HepG2 (cell line): ENCODE data around the gene ZNF606. TPM values are rescaled to one million over a fixed set of nuclear protein-coding genes. Genes with fewer than 3 reads are reported as not detected.

ENCODE experiments used
- FOXA3 ChIP-seq: IDR thresholded peaks from 2 replicates; pipeline ENCODE4 v1.6.1; 2016; ENCODE audit warnings: missing genetic modification reagents, missing compliant biosample characterization
- GATAD2A ChIP-seq: IDR thresholded peaks from 2 replicates; pipeline ENCODE4 v1.6.1; 2016
- GMEB2 ChIP-seq: IDR thresholded peaks from 2 replicates; pipeline ENCODE4 v1.6.1; 2016; ENCODE audit warnings: missing biosample characterization, missing genetic modification reagents, low read depth
- LCORL ChIP-seq, 2 experiments: fragments of 450-650 bp in 1 of 2; sonication (generic) in 1 of 2; formaldehyde crosslinking in 1 of 2; IDR thresholded peaks; 2 replicates each; pipeline versions ENCODE4 v1.5.0 to v1.6.1; 2017 to 2020; ENCODE audit warnings: antibody characterized with exemption in 1 of 2, missing genetic modification reagents in 1 of 2
- NAIF1 ChIP-seq: sonication (generic); formaldehyde crosslinking; IDR thresholded peaks from 2 replicates; pipeline ENCODE4 v1.5.0; 2020; ENCODE audit warnings: mild to moderate bottlenecking, missing genetic modification reagents, borderline replicate concordance
- NCOA2 ChIP-seq: sonication (generic); formaldehyde crosslinking; IDR thresholded peaks from 2 replicates; pipeline ENCODE4 v1.8.0; 2022; ENCODE audit warnings: inconsistent platforms
- NFATC3 ChIP-seq: sonication (generic); formaldehyde crosslinking; IDR thresholded peaks from 2 replicates; pipeline ENCODE4 v1.5.1; 2020; ENCODE audit warnings: mild to moderate bottlenecking, missing genetic modification reagents
- NR2C2 ChIP-seq: sonication (generic); formaldehyde crosslinking; IDR thresholded peaks from 2 replicates; pipeline ENCODE4 v1.4.0; 2020; ENCODE audit warnings: missing genetic modification reagents, mild to moderate bottlenecking, moderate library complexity, borderline replicate concordance
- SCMH1 ChIP-seq: sonication (generic); formaldehyde crosslinking; IDR thresholded peaks from 2 replicates; pipeline ENCODE4 v1.9.0; 2021; ENCODE audit warnings: missing genetic modification reagents, mild to moderate bottlenecking, borderline replicate concordance
- SIN3B ChIP-seq: fragments of 150-350 bp; IDR thresholded peaks from 2 replicates; pipeline ENCODE4 v1.6.1; 2014; ENCODE audit warnings: low read length
- SMAD1 ChIP-seq: sonication (generic); formaldehyde crosslinking; IDR thresholded peaks from 2 replicates; pipeline ENCODE4 v1.4.0; 2020; ENCODE audit warnings: missing genetic modification reagents, low read depth, mild to moderate bottlenecking, borderline replicate concordance
- TBP ChIP-seq: sonication (generic); formaldehyde crosslinking; IDR thresholded peaks from 2 replicates; pipeline ENCODE4 v1.5.0; 2020; ENCODE audit warnings: missing genetic modification reagents
- THRA ChIP-seq: sonication (generic); formaldehyde crosslinking; IDR thresholded peaks from 2 replicates; pipeline ENCODE4 v1.4.0; 2020; ENCODE audit warnings: missing genetic modification reagents, borderline replicate concordance
- TP53 ChIP-seq: sonication (generic); formaldehyde crosslinking; conservative IDR thresholded peaks from 2 replicates; pipeline ENCODE4 v1.4.0; 2020; ENCODE audit warnings: missing genetic modification reagents
- ZBTB10 ChIP-seq: sonication (generic); formaldehyde crosslinking; IDR thresholded peaks from 2 replicates; pipeline ENCODE4 v1.4.0; 2020; ENCODE audit warnings: missing genetic modification reagents, borderline replicate concordance
- ZNF124 ChIP-seq: sonication (generic); formaldehyde crosslinking; IDR thresholded peaks from 2 replicates; pipeline ENCODE4 v1.4.0; 2020; ENCODE audit warnings: missing genetic modification reagents
- ZNF264 ChIP-seq: sonication (generic); formaldehyde crosslinking; IDR thresholded peaks from 2 replicates; pipeline ENCODE4 v1.4.0; 2020; ENCODE audit warnings: missing genetic modification reagents
- ZNF432 ChIP-seq: sonication (generic); formaldehyde crosslinking; IDR thresholded peaks from 2 replicates; pipeline ENCODE4 v1.5.0; 2020; ENCODE audit warnings: missing genetic modification reagents, mild to moderate bottlenecking, borderline replicate concordance
- ZNF552 ChIP-seq: sonication (generic); formaldehyde crosslinking; IDR thresholded peaks from 2 replicates; pipeline ENCODE4 v1.9.0; 2022; ENCODE audit warnings: missing genetic modification reagents, mild to moderate bottlenecking, borderline replicate concordance
- ZNF569 ChIP-seq: sonication (generic); formaldehyde crosslinking; IDR thresholded peaks from 2 replicates; pipeline ENCODE4 v1.5.0; 2020; ENCODE audit warnings: mild to moderate bottlenecking, missing genetic modification reagents, moderate library complexity, borderline replicate concordance
- ZNF598 ChIP-seq: sonication (generic); formaldehyde crosslinking; IDR thresholded peaks from 2 replicates; pipeline ENCODE4 v1.5.1; 2020; ENCODE audit warnings: mild to moderate bottlenecking, missing genetic modification reagents, borderline replicate concordance
- ZNF761 ChIP-seq: sonication (generic); formaldehyde crosslinking; conservative IDR thresholded peaks from 2 replicates; pipeline ENCODE4 v1.4.0; 2020; ENCODE audit warnings: mild to moderate bottlenecking, missing genetic modification reagents
- ZNF781 ChIP-seq: sonication (generic); formaldehyde crosslinking; IDR thresholded peaks from 2 replicates; pipeline ENCODE4 v1.5.1; 2020; ENCODE audit warnings: borderline replicate concordance, mild to moderate bottlenecking, missing genetic modification reagents; ENCODE audit errors: not compliant biosample characterization
- ZSCAN25 ChIP-seq: sonication (generic); formaldehyde crosslinking; IDR thresholded peaks from 2 replicates; pipeline ENCODE4 v1.8.0; 2022; ENCODE audit warnings: mild to moderate bottlenecking, missing genetic modification reagents
- ZSCAN9 ChIP-seq: IDR thresholded peaks from 2 replicates; pipeline ENCODE4 v1.6.1; 2016; ENCODE audit warnings: borderline replicate concordance
- polyA plus RNA-seq, 8 experiments: library from polyadenylated mRNA; depleted of rRNA in 3 of 8; stranded (reverse) in 7 of 8; unstranded in 1 of 8; fragments of >200 nt; fragmentation: Illumina TruSeq in 4 of 8; extraction: Trizol in 4 of 8; gene quantifications; 2 replicates each; pipeline versions ENCODE4 v1.2.1 to v1.2.3, GENCODE V29; 2011 to 2016; ENCODE audit warnings: low read depth in 4 of 8, missing spikeins in 1 of 8, mixed read lengths in 1 of 8; ENCODE audit not compliant: insufficient read depth in 1 of 8
- total RNA-seq, 5 experiments: library from RNA; depleted of rRNA; stranded (reverse); fragments of >200 nt; fragmentation: Illumina TruSeq; extraction: Trizol; gene quantifications; 2 replicates each; pipeline ENCODE4 v1.2.3, GENCODE V29; 2016; ENCODE audit warnings: low read depth in 1 of 5

The ZNF606 gene
- total and polyA plus RNA-seq, 2 of the 13 experiments (the other 11 are each of a cell fraction or from before 2014, with no cell fraction given): 4.2 to 14.8 TPM

GRCh38 chr19:58002384-58003173 is at the start of gene ZNF606 (continued):
- no peak for TF ChIP-seq GATAD2A (CRISPR knock-in tag)
- peak; percentile 87 for TF ChIP-seq NR2C2 (CRISPR knock-in tag)
- TF ChIP-seq NFATC3: peak; percentile 82; the same call in 1 of the 2 replicates
- TF ChIP-seq FOXA3: peak; percentile 49; the same call in 1 of the 2 replicates
- TF ChIP-seq ZNF124 (CRISPR knock-in tag): no peak; the same call in 1 of the 2 replicates
- peak; percentile 56; the same call in 1 of the 2 replicates for TF ChIP-seq THRA (CRISPR knock-in tag)
- TF ChIP-seq TBP (CRISPR knock-in tag): no peak
- TF ChIP-seq ZNF552 (CRISPR knock-in tag): no peak
- TF ChIP-seq SCMH1 (CRISPR knock-in tag): no peak
- peak; percentile 88 for TF ChIP-seq GMEB2 (CRISPR knock-in tag)
- peak; percentile 76 for TF ChIP-seq ZNF761 (CRISPR knock-in tag)
- 0 out of 2 replicates have a peak, but pooled peaks have one; percentile 42 for TF ChIP-seq SIN3B
- peak; percentile 35; the same call in 1 of the 2 replicates for TF ChIP-seq LCORL (IDR thresholded peaks at IDR 0.05)
- peak; percentile 84 for TF ChIP-seq LCORL (CRISPR knock-in tag; IDR thresholded peaks at IDR 0.05)
- TF ChIP-seq ZNF432 (CRISPR knock-in tag): no peak
- TF ChIP-seq SMAD1 (CRISPR knock-in tag): no peak; the same call in 1 of the 2 replicates
- peak; percentile 93 for TF ChIP-seq ZNF781 (CRISPR knock-in tag)
- no peak for TF ChIP-seq ZNF569 (CRISPR knock-in tag)
- peak; percentile 68; the same call in 1 of the 2 replicates for TF ChIP-seq NCOA2
- TF ChIP-seq ZNF264 (CRISPR knock-in tag): no peak; the same call in 1 of the 2 replicates
- no peak for TF ChIP-seq ZBTB10 (CRISPR knock-in tag)
- TF ChIP-seq ZNF598 (CRISPR knock-in tag): peak; percentile 67; the same call in 1 of the 2 replicates
- TF ChIP-seq ZSCAN9: peak; percentile 76; the same call in 1 of the 2 replicates
- no peak for TF ChIP-seq TP53 (CRISPR knock-in tag)
- TF ChIP-seq ZSCAN25 (CRISPR knock-in tag): no peak
- no peak; the same call in 1 of the 2 replicates for TF ChIP-seq NAIF1 (CRISPR knock-in tag)
